Small intestine (tissue), 16 donors: Measurements from ENCODE around the gene FBXW11. TPM values are rescaled to one million over a fixed set of nuclear protein-coding genes. Genes with fewer than 3 reads are reported as not detected.

Source experiments
- DNase-seq, 2 donors: peaks; one replicate each; pipeline versions ENCODE4 v3.0.0 to v3.0.0-alpha.2; 2013
- FAIRE-seq: peaks from 2 replicates; lab custom pipeline; 2012; peaks lifted over from hg19 to GRCh38; lab: Jason Lieb, UNC
- H3K27ac ChIP-seq, 3 donors: one replicate each; pipeline ENCODE4 v1.5.1; 2013; ENCODE audit warnings: low read length in 2 of 3, mild to moderate bottlenecking in 2 of 3, control low read depth in 1 of 3, inconsistent platforms in 1 of 3, low read depth in 1 of 3, moderate library complexity in 1 of 3
- H3K27me3 ChIP-seq, 3 donors: one replicate each; pipeline ENCODE4 v1.6.1; 2013; ENCODE audit warnings: low read length in 3 of 3, inconsistent platforms in 1 of 3; ENCODE audit not compliant: control insufficient read depth in 3 of 3, insufficient read depth in 3 of 3
- H3K36me3 ChIP-seq, 3 donors: one replicate each; pipeline ENCODE4 v1.6.1; 2013; ENCODE audit warnings: low read length in 3 of 3, inconsistent platforms in 1 of 3, low read depth in 1 of 3, mild to moderate bottlenecking in 1 of 3, moderate library complexity in 1 of 3; ENCODE audit not compliant: control insufficient read depth in 3 of 3, insufficient read depth in 2 of 3
- H3K4me1 ChIP-seq, 3 donors: one replicate each; pipeline ENCODE4 v1.6.1; 2013; ENCODE audit warnings: low read length in 2 of 3, inconsistent platforms in 1 of 3, low read depth in 1 of 3, mild to moderate bottlenecking in 1 of 3, moderate library complexity in 1 of 3; ENCODE audit not compliant: control insufficient read depth in 3 of 3, insufficient read depth in 2 of 3
- H3K4me3 ChIP-seq, 3 donors: one replicate each; pipeline ENCODE4 v1.5.1; 2013; ENCODE audit warnings: low read length in 3 of 3, control low read depth in 1 of 3, inconsistent platforms in 1 of 3, low read depth in 1 of 3, mild to moderate bottlenecking in 1 of 3, moderate library complexity in 1 of 3
- H3K9me3 ChIP-seq, 2 donors: one replicate each; pipeline ENCODE4 v1.6.1; 2013; ENCODE audit warnings: low read depth in 1 of 2, low read length in 1 of 2; ENCODE audit not compliant: control insufficient read depth in 2 of 2, insufficient read depth in 1 of 2
- WGBS, 3 donors: extraction: QIAGEN DNeasy Blood & Tissue Kit; methylation state at CpG; one replicate each; pipeline ENCODE4 v1.1.7; 2013; 5-methylcytosine and 5-hydroxymethylcytosine counted together
- long read RNA-seq, 10 donors: transcript quantifications; one replicate each; lab custom pipeline, GENCODE V29; 2026
- polyA plus RNA-seq, 4 donors: library from polyadenylated mRNA; stranded (reverse) in 3 of 4; unstranded in 1 of 4; fragments of 200-250 nt in 3 of 4; fragments of 120-200 nt in 1 of 4; gene quantifications; one replicate each; pipeline versions ENCODE4 v1.2.1 to v1.2.3, GENCODE V29; 2013
- donor health status: healthy with polysubstance abuse.
- donor health status: control.
- donor health status: control.
- donor health status: Bipolar disorder and iron deficiency.
- donor health status: healthy.

Gene FBXW11
- 10 to 100 TPM; 12.2 to 37.1 (median 15.8) TPM for polyA plus RNA-seq
- long read RNA-seq, donor 1, full-length matches to known transcripts = 9 of 9 reads
- long read RNA-seq, donor 1, partial matches to known transcripts = 0 of 9 reads
- long read RNA-seq, donor 1, other reads (novel, unspliced or antisense) = 0 of 9 reads
- long read RNA-seq, donor 2, full-length matches to known transcripts = 5 of 5 reads
- long read RNA-seq, donor 2, partial matches to known transcripts = 0 of 5 reads
- long read RNA-seq, donor 2, other reads (novel, unspliced or antisense) = 0 of 5 reads
- long read RNA-seq, donor 3, full-length matches to known transcripts = 5 of 5 reads
- long read RNA-seq, donor 3, partial matches to known transcripts = 0 of 5 reads
- long read RNA-seq, donor 3, other reads (novel, unspliced or antisense) = 0 of 5 reads
- long read RNA-seq, donor 4 = 0 reads
- long read RNA-seq, donor 5, partial matches to known transcripts = 0 of 1 reads
- long read RNA-seq, donor 5, other reads (novel, unspliced or antisense) = 0 of 1 reads
- long read RNA-seq, donor 6, full-length matches to known transcripts = 5 of 5 reads
- long read RNA-seq, donor 6, partial matches to known transcripts = 0 of 5 reads
- long read RNA-seq, donor 6, other reads (novel, unspliced or antisense) = 0 of 5 reads
- long read RNA-seq, donor 7, full-length matches to known transcripts = 10 of 10 reads
- long read RNA-seq, donor 7, partial matches to known transcripts = 0 of 10 reads
- long read RNA-seq, donor 7, other reads (novel, unspliced or antisense) = 0 of 10 reads
- long read RNA-seq, donor 8 = 0 reads
- long read RNA-seq, donor 9, partial matches to known transcripts = 0 of 1 reads
- long read RNA-seq, donor 9, other reads (novel, unspliced or antisense) = 0 of 1 reads
- long read RNA-seq, donor 10, full-length matches to known transcripts = 7 of 7 reads
- long read RNA-seq, donor 10, partial matches to known transcripts = 0 of 7 reads
- long read RNA-seq, donor 10, other reads (novel, unspliced or antisense) = 0 of 7 reads

DNA sequence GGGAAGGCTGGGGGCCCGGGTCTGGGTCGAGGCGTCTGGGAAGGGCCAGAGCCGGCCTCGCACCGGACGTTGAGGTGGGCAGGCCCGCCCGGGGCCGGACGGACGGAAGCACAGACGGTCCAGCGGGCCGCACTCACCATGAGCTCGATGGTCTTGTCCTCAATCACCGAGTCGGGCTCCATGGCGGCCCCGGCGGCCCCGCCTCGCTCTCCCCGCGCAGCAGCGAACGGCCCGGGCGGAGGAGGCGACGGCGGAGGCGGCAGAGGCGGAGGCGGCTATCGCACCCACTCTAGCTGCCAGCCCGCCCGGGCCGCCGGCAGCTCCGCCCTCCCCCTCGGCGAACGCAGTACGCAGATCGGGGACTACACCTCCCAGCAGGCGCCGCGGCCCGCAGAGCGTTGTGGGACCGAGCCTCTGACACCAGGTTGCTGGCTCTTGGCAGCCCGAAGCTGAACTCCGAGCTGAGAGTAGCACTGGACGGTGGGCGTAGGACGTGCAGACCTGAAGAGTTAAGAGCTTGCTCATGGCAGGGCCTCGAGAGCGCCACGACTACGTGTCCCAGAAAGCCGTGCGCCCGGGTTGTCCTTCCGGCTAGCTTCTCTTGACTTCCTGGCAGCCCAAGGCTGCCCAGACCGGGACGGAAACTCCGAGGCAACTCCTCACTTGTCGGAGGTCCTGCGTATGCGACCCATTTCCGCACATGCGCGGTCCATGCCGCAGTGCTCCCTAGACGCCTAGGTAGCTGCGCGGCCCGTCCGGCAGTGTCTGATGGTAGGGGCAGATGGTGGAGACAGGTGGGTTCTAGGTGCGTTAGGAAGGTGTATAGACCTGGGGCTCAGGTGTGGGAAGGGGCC, at the start of gene FBXW11:
Gene FBXW11 (minus strand): TSS at position 318 of the 854 bp plus-strand sequence. CDS start 136 bp downstream, at position 182.
- peaks cover 9 to 12% (median 11%) of the 10 kb centered on the region in 3 donors for H3K4me1 ChIP-seq

DNA sequence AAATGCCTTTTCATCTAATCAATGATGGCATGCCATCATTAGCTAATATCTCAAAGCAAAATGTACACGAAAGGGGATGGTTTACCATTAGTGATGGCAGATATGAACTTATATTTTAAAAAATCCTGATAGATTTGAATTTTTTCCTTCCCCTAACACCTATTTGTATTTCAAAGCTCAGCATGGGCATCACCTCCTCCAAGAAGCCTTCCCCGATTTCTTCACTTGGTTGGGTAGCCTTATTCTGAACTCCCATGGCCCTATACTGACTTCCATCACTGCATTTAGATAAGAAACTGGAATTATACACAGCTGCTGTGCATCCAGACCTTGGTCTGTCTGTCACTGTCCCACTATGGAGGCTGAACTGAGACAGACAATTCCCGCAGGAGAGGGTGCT, 49.6 kb upstream of the FBXW11 start:
- DNase-seq (no peak), FAIRE-seq (no peak)
- Histone ChIP-seq H3K4me1 (no peaks in the 10 kb centered on the region), H3K9me3 (no peaks in the 10 kb centered on the region), H3K36me3 (peaks cover 6 to 50% (median 9%) of the 10 kb centered on the region in 3 donors), H3K4me3 (no peak overlapping the region), H3K27me3 (no peaks in the 10 kb centered on the region), H3K27ac (no peak overlapping the region)
- 94 to 99% (median 97%) methylated on average over 3 of the region's 3 CpGs for WGBS, 3 donors

More for the DNA sequence above, at the start of gene FBXW11:
- DNase-seq (peak; percentile 98), FAIRE-seq (no peak)
- Histone ChIP-seq H3K27me3 (no peaks in the 10 kb centered on the region), H3K27ac (peak within 1 kb of the TSS; percentile 89 to 99 (median 95)), H3K4me3 (peak within 1 kb of the TSS; percentile 76 to 89 (median 85)), H3K36me3 (no peaks in the 10 kb centered on the region), H3K9me3 (no peaks in the 10 kb centered on the region)
- 0 to 1% (median 0%) methylated on average over 55 to 81 of the region's 81 CpGs for WGBS, 3 donors

DNA sequence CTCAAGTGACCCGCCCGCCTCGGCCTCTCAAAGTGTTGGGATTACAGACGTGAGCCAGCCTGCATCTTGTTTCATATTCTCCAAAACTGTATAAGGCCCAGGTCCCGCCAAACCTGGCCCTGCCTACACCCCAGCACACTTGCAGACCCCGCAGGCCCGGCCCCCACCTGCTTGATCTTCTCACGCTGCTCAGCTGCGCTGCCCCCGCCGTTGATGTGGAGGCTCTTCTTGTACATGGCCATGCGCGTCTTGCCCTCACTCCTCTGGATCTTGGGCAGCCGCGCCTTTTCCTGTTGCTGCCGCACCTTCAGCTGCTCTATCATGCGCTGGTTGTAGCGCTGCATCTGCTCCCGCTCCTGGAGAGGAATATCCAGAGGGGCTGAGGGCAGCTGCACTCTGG, 49.0 kb upstream of the FBXW11 start:
- DNase-seq (no peak), FAIRE-seq (no peak)
- no peaks in the 10 kb centered on the region for H3K4me1 ChIP-seq
- WGBS, 3 donors = 92 to 97% (median 95%) methylated on average over 19 of the region's 19 CpGs
- no peaks in the 10 kb centered on the region for H3K27me3 ChIP-seq
- no peaks in the 10 kb centered on the region for H3K9me3 ChIP-seq
- peaks cover under 1 to 55% (median 8%) of the 10 kb centered on the region in 3 donors for H3K36me3 ChIP-seq
- H3K4me3 ChIP-seq = no peak overlapping the region
- no peak overlapping the region for H3K27ac ChIP-seq

DNA sequence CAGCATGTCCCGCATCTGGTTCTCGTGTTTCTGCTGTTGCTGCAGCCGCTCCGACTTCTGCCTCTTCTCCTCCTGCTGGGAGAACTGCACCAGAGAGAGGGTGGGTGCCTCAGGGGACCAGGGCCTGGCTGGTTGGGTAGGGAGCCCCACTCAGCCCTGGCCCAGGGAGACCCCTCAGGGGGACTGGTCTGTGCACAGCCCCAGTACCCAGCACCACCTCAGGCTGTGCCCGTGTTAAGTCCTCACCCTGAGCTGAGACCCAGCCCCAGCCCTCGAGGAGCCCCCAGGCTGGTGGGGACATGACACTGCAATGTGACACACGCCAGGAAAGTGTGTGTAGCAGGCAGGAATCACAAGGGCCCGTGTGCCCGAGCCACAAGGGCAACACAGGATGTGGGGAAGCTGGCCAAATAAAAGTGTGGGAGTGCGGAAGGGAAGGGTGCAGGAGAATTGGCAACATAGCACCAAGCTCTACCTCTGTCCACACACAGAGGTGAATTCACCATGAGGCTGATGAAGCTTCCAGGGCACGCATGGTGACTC, 48.2 kb upstream of the FBXW11 start:
- no peaks in the 10 kb centered on the region for H3K4me1 ChIP-seq
- FAIRE-seq = no peak
- H3K27ac ChIP-seq = no peak overlapping the region
- WGBS, 3 donors = 93 to 97% (median 93%) methylated on average over 11 of the region's 11 CpGs
- no peak overlapping the region for H3K4me3 ChIP-seq
- no peaks in the 10 kb centered on the region for H3K9me3 ChIP-seq
- DNase-seq = no peak
- H3K36me3 ChIP-seq = peaks cover 0 to 56% (median 8%) of the 10 kb centered on the region in 3 donors
- no peaks in the 10 kb centered on the region for H3K27me3 ChIP-seq

DNA sequence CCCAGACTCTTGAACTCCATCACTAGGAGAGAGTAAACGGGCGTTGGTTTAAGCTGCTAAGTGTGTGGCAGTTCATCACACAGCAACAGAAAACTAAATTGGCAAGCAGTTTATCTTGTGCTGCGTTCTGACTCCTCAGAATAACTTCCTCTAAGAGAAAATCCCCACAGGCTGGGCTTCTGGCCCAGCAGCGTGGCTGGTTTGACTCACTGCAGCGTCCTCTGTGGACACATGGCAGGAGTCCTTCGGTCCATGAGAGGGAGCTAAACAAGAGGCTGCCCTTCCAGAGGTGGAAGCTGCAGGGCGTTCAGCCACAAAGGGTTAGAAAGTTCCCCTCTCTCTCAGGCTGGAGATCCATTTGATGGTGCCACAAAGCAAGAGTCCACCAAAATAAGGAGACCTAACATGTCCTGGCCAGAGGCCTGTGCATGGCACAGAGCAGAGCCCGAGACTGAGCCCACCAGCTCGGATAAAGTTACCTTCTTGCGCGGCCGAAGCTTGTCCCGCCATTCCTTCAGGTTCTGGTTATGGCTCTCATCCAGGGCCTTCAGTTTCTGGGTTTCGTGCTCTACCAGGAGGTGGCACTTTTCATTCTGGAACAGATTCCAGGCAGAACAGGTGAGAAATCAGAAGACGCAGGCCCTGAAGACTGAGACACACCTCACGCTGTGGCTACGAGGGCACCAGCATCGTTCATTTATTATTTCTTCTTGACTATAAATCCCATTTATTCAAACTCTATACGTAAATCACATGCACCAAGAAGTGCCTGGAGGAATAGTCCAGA, 46.2 kb upstream of the FBXW11 start:
- DNase-seq (no peak), FAIRE-seq (no peak)
- no peaks in the 10 kb centered on the region for H3K27me3 ChIP-seq
- no peaks in the 10 kb centered on the region for H3K9me3 ChIP-seq
- 84 to 89% (median 87%) methylated on average over 19 of the region's 19 CpGs for WGBS, 3 donors
- peaks cover 0 to 57% (median 8%) of the 10 kb centered on the region in 3 donors for H3K36me3 ChIP-seq
- H3K4me1 ChIP-seq = no peaks in the 10 kb centered on the region
- H3K27ac ChIP-seq = no peak overlapping the region
- H3K4me3 ChIP-seq = no peak overlapping the region

DNA sequence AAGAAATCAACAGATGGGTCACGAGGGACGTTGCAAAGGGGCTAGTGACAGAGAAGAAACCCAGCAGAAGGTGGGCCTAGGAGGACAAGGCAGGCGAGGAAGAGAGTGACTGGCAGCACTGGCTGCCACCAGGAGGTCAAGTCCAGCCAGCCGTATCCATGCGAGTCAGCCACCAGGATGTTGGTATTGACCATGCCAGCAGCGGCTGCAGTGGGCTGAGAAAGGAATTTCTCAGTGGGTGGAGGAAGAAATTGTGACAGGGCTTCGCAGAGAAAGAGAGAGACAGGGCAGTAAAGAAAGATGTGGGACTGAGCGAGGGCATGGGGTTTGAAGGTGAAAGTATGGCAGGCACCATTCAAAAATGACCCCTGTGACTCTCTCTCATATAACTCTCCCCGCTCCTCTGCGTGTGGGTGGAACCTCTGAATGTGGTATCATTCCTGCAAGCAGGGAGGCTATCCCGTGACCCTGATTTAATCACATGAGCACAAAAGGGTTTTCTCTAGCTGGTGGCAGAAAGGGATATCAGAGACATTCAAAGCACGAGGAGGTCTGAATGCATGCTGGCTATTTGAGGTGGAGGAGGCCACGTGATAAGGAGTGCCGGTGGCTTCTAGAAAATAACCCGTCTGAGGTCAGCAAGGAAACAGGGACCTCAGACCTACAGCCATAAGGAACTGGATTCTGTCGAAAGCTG, 45.4 kb upstream of the FBXW11 start:
- no peaks in the 10 kb centered on the region for H3K9me3 ChIP-seq
- H3K27ac ChIP-seq = no peak overlapping the region
- H3K27me3 ChIP-seq = no peaks in the 10 kb centered on the region
- H3K36me3 ChIP-seq = peaks cover 0 to 50% (median 8%) of the 10 kb centered on the region in 3 donors
- no peak overlapping the region for H3K4me3 ChIP-seq
- H3K4me1 ChIP-seq = no peaks in the 10 kb centered on the region
- no peak for FAIRE-seq
- 88 to 93% (median 93%) methylated on average over 16 of the region's 16 CpGs for WGBS, 3 donors
- no peak for DNase-seq

DNA sequence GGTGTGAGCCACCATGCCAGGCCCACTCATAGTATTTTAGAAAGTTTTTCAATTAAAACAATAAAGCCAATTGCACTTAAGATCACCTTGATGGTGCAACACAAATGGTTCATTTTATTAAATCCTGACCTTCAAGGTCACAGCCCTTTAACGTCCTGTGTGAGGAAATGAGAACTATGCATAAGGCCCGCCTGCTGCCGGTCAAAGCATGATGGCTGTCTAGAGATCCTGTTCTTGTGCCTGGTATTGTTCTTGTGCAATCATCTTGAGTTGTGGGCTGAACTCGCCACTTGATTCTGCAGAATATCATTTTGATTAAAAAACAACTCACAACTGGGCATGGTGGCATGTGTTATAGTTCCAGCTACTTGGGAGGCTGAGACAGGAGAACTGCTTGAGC, 43.6 kb upstream of the FBXW11 start:
- Histone ChIP-seq H3K4me3 (no peak overlapping the region), H3K27ac (no peak overlapping the region), H3K4me1 (no peaks in the 10 kb centered on the region), H3K9me3 (no peaks in the 10 kb centered on the region), H3K27me3 (no peaks in the 10 kb centered on the region), H3K36me3 (peaks cover 0 to 43% (median 7%) of the 10 kb centered on the region in 3 donors)
- FAIRE-seq (no peak), DNase-seq (no peak)
- WGBS, 3 donors = 89 to 92% (median 90%) methylated on average over 4 of the region's 4 CpGs
